ENCODE measurements around the gene SERPINC1. TPM values are rescaled to one million over a fixed set of nuclear protein-coding genes. Genes with fewer than 3 reads are reported as not detected.

Gene SERPINC1
- total and polyA plus RNA-seq, 2 of the 13 experiments (the other 11 are each of a cell fraction or from before 2014, with no cell fraction given) = 142 to 205 TPM

- TF ChIP-seq ZNF687 (CRISPR knock-in tag; IDR thresholded peaks at IDR 0.05) (0 out of 2 replicates have a peak, but pooled peaks have one; percentile 30), RBFOX2 (IDR thresholded peaks at IDR 0.05; ENCODE audit: low read depth, low read length) (peak; percentile 72), ZNF776 (CRISPR knock-in tag; IDR thresholded peaks at IDR 0.05) (0 out of 2 replicates have a peak, but pooled peaks have one; percentile 69), ZNF333 (CRISPR knock-in tag; IDR thresholded peaks at IDR 0.05; ENCODE audit: borderline replicate concordance) (0 out of 2 replicates have a peak, but pooled peaks have one; percentile 51), UBTF (CRISPR knock-in tag; IDR thresholded peaks at IDR 0.05) (0 out of 2 replicates have a peak, but pooled peaks have one; percentile 45), HNRNPL (IDR thresholded peaks at IDR 0.05; ENCODE audit: low read depth, low read length) (0 out of 2 replicates have a peak, but pooled peaks have one; percentile 17), EZH2 (conservative IDR thresholded peaks at IDR 0.05; ENCODE audit: low read depth, low read length) (no peak), SIN3A (IDR thresholded peaks at IDR 0.05; ENCODE audit: borderline replicate concordance, low read depth, low read length) (no peak), TSC22D2 (CRISPR knock-in tag; IDR thresholded peaks at IDR 0.05; ENCODE audit: borderline replicate concordance) (0 out of 2 replicates have a peak, but pooled peaks have one; percentile 7)
- TF ChIP-seq, protein P1, sequence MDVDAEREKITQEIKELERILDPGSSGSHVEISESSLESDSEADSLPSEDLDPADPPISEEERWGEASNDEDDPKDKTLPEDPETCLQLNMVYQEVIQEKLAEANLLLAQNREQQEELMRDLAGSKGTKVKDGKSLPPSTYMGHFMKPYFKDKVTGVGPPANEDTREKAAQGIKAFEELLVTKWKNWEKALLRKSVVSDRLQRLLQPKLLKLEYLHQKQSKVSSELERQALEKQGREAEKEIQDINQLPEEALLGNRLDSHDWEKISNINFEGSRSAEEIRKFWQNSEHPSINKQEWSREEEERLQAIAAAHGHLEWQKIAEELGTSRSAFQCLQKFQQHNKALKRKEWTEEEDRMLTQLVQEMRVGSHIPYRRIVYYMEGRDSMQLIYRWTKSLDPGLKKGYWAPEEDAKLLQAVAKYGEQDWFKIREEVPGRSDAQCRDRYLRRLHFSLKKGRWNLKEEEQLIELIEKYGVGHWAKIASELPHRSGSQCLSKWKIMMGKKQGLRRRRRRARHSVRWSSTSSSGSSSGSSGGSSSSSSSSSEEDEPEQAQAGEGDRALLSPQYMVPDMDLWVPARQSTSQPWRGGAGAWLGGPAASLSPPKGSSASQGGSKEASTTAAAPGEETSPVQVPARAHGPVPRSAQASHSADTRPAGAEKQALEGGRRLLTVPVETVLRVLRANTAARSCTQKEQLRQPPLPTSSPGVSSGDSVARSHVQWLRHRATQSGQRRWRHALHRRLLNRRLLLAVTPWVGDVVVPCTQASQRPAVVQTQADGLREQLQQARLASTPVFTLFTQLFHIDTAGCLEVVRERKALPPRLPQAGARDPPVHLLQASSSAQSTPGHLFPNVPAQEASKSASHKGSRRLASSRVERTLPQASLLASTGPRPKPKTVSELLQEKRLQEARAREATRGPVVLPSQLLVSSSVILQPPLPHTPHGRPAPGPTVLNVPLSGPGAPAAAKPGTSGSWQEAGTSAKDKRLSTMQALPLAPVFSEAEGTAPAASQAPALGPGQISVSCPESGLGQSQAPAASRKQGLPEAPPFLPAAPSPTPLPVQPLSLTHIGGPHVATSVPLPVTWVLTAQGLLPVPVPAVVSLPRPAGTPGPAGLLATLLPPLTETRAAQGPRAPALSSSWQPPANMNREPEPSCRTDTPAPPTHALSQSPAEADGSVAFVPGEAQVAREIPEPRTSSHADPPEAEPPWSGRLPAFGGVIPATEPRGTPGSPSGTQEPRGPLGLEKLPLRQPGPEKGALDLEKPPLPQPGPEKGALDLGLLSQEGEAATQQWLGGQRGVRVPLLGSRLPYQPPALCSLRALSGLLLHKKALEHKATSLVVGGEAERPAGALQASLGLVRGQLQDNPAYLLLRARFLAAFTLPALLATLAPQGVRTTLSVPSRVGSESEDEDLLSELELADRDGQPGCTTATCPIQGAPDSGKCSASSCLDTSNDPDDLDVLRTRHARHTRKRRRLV (CRISPR knock-in tag; IDR thresholded peaks at IDR 0.05) = no peak; the same call in none of the 2 replicates
- TF ChIP-seq, protein P2, sequence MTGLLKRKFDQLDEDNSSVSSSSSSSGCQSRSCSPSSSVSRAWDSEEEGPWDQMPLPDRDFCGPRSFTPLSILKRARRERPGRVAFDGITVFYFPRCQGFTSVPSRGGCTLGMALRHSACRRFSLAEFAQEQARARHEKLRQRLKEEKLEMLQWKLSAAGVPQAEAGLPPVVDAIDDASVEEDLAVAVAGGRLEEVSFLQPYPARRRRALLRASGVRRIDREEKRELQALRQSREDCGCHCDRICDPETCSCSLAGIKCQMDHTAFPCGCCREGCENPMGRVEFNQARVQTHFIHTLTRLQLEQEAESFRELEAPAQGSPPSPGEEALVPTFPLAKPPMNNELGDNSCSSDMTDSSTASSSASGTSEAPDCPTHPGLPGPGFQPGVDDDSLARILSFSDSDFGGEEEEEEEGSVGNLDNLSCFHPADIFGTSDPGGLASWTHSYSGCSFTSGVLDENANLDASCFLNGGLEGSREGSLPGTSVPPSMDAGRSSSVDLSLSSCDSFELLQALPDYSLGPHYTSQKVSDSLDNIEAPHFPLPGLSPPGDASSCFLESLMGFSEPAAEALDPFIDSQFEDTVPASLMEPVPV (CRISPR knock-in tag; IDR thresholded peaks at IDR 0.05) = peak; percentile 50; the same call in 1 of the 2 replicates
- TF ChIP-seq, protein P3, sequence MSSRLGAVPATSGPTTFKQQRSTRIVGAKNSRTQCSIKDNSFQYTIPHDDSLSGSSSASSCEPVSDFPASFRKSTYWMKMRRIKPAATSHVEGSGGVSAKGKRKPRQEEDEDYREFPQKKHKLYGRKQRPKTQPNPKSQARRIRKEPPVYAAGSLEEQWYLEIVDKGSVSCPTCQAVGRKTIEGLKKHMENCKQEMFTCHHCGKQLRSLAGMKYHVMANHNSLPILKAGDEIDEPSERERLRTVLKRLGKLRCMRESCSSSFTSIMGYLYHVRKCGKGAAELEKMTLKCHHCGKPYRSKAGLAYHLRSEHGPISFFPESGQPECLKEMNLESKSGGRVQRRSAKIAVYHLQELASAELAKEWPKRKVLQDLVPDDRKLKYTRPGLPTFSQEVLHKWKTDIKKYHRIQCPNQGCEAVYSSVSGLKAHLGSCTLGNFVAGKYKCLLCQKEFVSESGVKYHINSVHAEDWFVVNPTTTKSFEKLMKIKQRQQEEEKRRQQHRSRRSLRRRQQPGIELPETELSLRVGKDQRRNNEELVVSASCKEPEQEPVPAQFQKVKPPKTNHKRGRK (CRISPR knock-in tag; IDR thresholded peaks at IDR 0.05) = no peak
These were observed 49.9 kb downstream of the SERPINC1 start (continued) for GRCh38 chr1:173867141-173867752.

Data from HepG2 (cell line).